ENCODE results near the gene B3GALNT2.

Gene B3GALNT2

GRCh38 chr1:235516862-235517446, 12.7 kb upstream of the B3GALNT2 start:
- DNase-seq (ENCODE audit: low read depth in 1 of 2, low spot score in 1 of 2): no peak
- in situ Hi-C loops (cut with HindIII; ENCODE audit: low pct_unique_long_range_greater_than_20kb, low sequenced_read_pairs): no loop called here
- TF ChIP-seq JUND (IDR thresholded peaks at IDR 0.05; ENCODE audit: low read depth): no peak

GRCh38 chr1:235515844-235516512, 11.7 kb upstream of the B3GALNT2 start:
- no peak for TF ChIP-seq JUND (IDR thresholded peaks at IDR 0.05; ENCODE audit: low read depth)
- no peak for DNase-seq (ENCODE audit: low read depth in 1 of 2, low spot score in 1 of 2)
- in situ Hi-C loops (cut with HindIII; ENCODE audit: low pct_unique_long_range_greater_than_20kb, low sequenced_read_pairs): no loop called here

DNA sequence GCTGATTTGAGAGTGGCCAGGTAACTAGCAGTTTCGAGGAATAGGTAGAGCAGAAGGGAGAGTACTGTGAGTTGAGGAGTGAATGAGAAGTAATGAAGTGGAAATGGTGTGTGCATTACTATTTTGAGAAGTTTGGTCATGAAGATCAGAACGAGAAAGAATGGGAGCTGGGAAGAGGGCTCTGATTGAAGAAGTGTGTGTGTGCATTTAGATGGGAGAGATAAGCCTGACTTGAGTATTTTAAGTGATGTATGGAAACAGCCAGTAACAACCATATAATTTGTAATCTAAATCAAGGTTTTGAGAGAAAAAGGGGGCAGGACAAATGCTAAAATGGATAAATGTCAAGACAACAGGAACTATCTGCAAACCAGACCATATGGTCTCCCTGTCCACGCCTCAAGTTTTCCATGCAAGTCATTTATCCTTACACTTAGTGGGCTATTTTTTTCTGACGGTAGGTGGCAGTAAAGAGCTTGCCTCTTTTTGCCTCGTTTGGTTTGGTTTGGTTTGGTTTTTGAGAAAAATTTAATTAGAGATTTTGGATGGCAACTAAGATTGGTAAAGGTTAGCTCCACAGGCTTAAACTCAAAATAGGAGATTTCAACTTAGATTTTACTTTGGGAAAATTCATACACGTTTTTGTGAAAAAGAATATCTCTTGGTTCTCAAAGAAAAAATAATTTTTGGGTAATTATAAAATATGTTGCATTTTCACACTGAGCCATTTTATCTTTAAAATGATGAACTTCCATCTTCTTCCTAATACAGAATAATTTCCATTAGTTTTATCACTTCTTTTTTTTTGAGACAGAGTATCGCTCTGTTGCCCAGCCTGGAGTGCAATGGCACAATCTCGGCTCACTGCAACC, 9.5 kb upstream of the B3GALNT2 start:
- TF ChIP-seq JUND (IDR thresholded peaks at IDR 0.05; ENCODE audit: low read depth): no peak
- in situ Hi-C loops (cut with HindIII; ENCODE audit: low pct_unique_long_range_greater_than_20kb, low sequenced_read_pairs): no loop called here
- DNase-seq (ENCODE audit: low read depth in 1 of 2, low spot score in 1 of 2): peak in 1 of 2 experiments; percentile 85

- in situ Hi-C loops (cut with HindIII; ENCODE audit: low pct_unique_long_range_greater_than_20kb, low sequenced_read_pairs): no loop called here
- no peak for TF ChIP-seq JUND (IDR thresholded peaks at IDR 0.05; ENCODE audit: low read depth)
- peak in 1 of 2 experiments; percentile 57 for DNase-seq (ENCODE audit: low read depth in 1 of 2, low spot score in 1 of 2)
These were observed 7.4 kb upstream of the B3GALNT2 start for GRCh38 chr1:235511470-235512240.

DNA sequence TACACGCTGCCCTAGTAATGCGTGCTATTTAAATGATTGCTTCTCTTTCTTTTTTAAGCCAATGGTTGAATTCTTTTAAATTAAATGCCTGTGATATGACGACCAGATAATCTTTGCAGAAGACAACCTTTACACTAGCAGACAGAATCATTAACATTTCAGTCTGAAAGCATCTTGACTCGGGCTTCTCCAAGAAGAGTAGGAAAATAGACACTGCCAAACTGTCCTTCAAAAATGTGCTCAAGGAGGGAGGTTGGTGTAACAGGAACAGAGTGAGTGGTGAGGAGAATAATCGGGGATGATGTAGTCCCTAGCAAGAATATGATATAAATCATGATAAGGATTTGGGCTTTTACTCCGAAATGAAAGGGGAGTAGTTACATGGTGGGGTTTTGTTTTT, 6.6 kb upstream of the B3GALNT2 start:
- in situ Hi-C loops (cut with HindIII; ENCODE audit: low pct_unique_long_range_greater_than_20kb, low sequenced_read_pairs): no loop called here
- DNase-seq (ENCODE audit: low read depth in 1 of 2, low spot score in 1 of 2): no peak
- TF ChIP-seq JUND (IDR thresholded peaks at IDR 0.05; ENCODE audit: low read depth): no peak

DNA sequence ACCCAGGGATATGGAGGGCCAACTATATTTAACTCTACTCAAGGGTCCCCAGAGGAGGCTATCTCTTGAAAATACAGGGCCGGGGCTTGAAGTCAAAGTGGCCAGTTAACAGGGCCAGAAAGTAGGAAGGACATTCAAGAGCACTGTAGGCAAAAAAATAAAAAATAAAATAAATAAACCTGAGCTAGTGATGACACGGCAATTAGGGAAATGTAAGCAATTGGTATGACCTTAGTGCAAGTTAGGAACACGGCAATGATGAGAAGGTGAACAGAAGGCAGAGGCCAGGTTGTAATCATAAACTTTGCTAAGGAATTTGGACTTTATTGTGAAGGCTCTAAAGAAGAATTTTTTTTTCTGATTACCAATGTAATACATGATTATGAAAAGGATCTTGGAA, 3.4 kb upstream of the B3GALNT2 start:
- DNase-seq (ENCODE audit: low read depth in 1 of 2, low spot score in 1 of 2): no peak
- TF ChIP-seq JUND (IDR thresholded peaks at IDR 0.05; ENCODE audit: low read depth): no peak
- in situ Hi-C loops (cut with HindIII; ENCODE audit: low pct_unique_long_range_greater_than_20kb, low sequenced_read_pairs): no loop called here

GRCh38 chr1:235504494-235505222, 406 bp upstream of the B3GALNT2 start:
- in situ Hi-C loops (cut with HindIII; ENCODE audit: low pct_unique_long_range_greater_than_20kb, low sequenced_read_pairs): no loop called here
- DNase-seq (ENCODE audit: low read depth in 1 of 2, low spot score in 1 of 2): peak; percentile 91 to 100
- peak; percentile 63; the same call in 1 of the 2 replicates for TF ChIP-seq JUND (IDR thresholded peaks at IDR 0.05; ENCODE audit: low read depth)

GRCh38 chr1:235503403-235504121, 690 bp downstream of the B3GALNT2 start:
- peak in 1 of 2 experiments; percentile 70 for DNase-seq (ENCODE audit: low read depth in 1 of 2, low spot score in 1 of 2)
- in situ Hi-C loops (cut with HindIII; ENCODE audit: low pct_unique_long_range_greater_than_20kb, low sequenced_read_pairs): no loop called here
- TF ChIP-seq JUND (IDR thresholded peaks at IDR 0.05; ENCODE audit: low read depth): no peak

DNA sequence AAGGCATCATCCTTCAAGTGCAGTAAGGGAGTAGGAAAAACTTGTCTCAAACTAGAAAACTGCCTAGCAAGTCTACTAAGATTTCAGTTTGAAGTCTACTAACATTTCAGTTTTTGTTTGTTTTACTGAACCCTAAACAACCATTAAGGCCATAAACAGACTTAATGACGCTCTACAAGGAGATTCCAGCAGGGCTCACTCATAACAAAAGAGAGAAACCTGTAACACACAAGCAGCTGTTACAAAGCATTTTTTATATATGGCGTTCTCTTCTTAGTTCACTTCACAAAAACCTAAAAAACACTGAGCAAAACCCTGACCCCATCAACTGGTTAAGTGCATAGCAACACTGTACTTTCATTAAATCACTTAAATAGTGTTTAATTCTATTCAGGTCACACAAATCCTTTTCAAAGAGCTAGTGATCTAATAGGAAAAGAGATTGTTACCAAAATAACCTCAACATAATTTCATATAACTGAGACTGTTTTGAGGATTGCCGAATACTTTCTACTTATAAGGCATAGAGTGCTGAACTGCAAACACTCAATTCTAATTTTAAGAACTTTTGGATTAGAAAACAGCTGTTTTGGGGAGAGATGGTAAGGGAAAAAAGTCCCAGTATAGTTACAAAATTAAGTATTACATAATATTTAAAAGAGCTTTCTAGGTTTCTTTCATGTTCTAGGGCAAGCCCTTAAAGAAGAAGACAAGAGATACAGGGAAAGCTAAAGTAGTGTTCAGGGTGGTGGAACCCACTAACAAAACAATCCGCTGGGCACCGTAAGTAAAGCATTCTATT, 1.4 kb downstream of the B3GALNT2 start:
- in situ Hi-C loops (cut with HindIII; ENCODE audit: low pct_unique_long_range_greater_than_20kb, low sequenced_read_pairs): no loop called here
- TF ChIP-seq JUND (IDR thresholded peaks at IDR 0.05; ENCODE audit: low read depth): no peak
- DNase-seq (ENCODE audit: low read depth in 1 of 2, low spot score in 1 of 2): peak in 1 of 2 experiments; percentile 30

DNA sequence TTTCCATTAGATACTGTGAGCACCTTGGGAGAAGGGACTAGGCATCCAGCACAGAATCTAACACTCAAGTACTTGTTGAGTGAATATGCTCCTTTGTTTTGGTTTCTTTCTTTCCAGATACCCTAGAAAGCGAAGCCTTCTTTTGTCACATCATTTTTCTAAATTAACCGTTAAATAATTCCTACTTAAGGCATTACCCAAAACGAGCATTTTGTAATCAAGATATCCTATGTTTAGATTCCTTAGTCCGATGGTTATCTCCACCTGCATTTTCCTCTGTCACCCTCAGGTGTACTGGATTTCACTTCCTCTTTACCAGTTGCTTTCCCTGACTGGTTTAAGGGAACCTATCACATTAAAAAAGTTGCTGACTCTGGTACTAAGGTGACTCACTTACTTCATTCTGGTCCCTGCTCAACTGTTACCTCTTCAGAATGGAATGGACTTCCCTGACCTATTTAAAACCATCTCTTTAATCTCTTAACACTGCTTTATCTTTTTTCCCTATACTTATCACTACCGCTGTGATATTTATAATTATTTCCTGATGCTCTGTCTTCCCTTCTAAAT, 3.2 kb downstream of the B3GALNT2 start:
- in situ Hi-C loops (cut with HindIII; ENCODE audit: low pct_unique_long_range_greater_than_20kb, low sequenced_read_pairs): no loop called here
- TF ChIP-seq JUND (IDR thresholded peaks at IDR 0.05; ENCODE audit: low read depth): no peak

More for the DNA sequence above, 3.2 kb downstream of the B3GALNT2 start:
- DNase-seq (ENCODE audit: low read depth in 1 of 2, low spot score in 1 of 2): peak in 1 of 2 experiments; percentile 57

Data from T47D (cell line).